ENCODE data around the gene TTLL11. TPM values are rescaled to one million over a fixed set of nuclear protein-coding genes. Genes with fewer than 3 reads are reported as not detected.

The TTLL11 gene
- polyA plus RNA-seq, 4 donors: 3.2 to 4.8 (median 3.9) TPM

DNA sequence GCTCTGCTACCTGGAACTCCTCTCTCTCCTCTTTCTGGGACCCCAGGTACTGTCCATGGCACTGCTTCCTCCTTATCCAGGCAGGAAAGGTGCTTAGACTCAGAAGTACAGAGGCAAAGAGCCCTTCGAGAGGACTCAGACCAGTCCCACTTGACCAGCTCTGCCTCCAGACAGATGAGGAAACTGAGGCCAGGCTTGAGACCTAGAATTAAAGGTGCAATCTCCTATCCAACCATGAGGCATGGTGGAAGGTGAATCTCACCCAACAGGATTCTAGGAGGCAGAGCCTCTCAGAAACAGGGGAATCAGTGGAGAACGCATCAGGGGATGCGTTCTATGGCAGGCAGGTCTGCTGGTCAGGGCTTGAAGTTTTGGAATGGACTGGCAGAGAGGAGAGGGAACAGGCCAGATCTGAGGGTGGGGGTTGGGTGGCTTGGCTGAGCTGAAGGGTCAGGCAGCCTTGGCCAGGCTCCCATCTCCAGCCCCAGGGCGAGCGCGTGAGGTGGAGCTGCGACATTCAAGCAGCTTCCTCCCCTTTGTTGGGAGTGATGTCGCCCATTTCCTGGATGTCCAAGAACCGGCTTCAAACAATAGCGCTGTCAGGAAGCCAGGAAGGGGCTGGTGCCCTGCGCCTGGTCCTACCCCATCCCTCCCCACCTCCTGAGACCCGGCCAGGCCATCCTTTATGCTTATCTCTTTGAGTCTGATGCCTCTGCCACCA lies 40.3 kb upstream of the TTLL11 start:
- FAIRE-seq: no peak

DNA sequence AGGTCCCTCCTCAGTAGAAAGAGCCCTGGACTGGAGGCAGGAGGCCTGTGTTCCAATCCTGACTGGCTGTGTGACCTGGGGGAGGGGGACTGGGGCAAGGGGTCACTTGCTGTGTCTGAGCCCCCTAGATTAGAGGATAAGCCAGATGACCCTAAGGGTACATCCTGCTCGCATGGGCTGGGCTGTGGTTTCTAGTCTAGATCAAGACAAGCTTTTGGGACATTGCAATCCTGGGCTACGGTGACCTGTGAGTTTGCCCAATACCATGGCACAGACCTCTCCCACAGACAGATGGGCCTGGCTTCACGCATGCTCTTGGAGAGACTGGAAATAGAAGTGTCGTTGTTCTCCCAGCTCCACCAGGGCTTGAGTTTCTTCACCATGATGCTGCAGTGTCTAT lies 39.4 kb upstream of the TTLL11 start:
- Histone ChIP-seq H3K36me3 (ENCODE audit: control insufficient read depth in 3 of 3, insufficient read depth in 2 of 3, low read depth in 1 of 3, low read length in 3 of 3) (no peaks in the 10 kb centered on the region), H3K4me1 (ENCODE audit: control insufficient read depth in 3 of 3, insufficient read depth in 2 of 3, low read depth in 1 of 3, low read length in 2 of 3) (no peaks in the 10 kb centered on the region), H3K27me3 (ENCODE audit: control insufficient read depth in 3 of 3, insufficient read depth in 3 of 3, low read length in 3 of 3) (peaks cover 0 to 41% (median 3%) of the 10 kb centered on the region in 3 donors), H3K9me3 (ENCODE audit: control insufficient read depth in 2 of 2, insufficient read depth in 1 of 2, low read depth in 1 of 2, low read length in 1 of 2) (no peaks in the 10 kb centered on the region), H3K27ac (ENCODE audit: low read depth in 1 of 3, low read length in 2 of 3) (no peak overlapping the region), H3K4me3 (ENCODE audit: low read depth in 1 of 3, low read length in 3 of 3) (no peak overlapping the region)
- no peak for FAIRE-seq
- 84 to 89% (median 86%) methylated on average over 4 of the region's 4 CpGs for WGBS, 3 donors
- no peak for DNase-seq

More for the DNA sequence above, 40.3 kb upstream of the TTLL11 start:
- WGBS, 3 donors: 72 to 87% (median 87%) methylated on average over 10 to 12 of the region's 12 CpGs
- no peaks in the 10 kb centered on the region for H3K4me1 ChIP-seq (ENCODE audit: control insufficient read depth in 3 of 3, insufficient read depth in 2 of 3, low read depth in 1 of 3, low read length in 2 of 3)
- DNase-seq: no peak
- no peak overlapping the region for H3K27ac ChIP-seq (ENCODE audit: low read depth in 1 of 3, low read length in 2 of 3)
- H3K27me3 ChIP-seq (ENCODE audit: control insufficient read depth in 3 of 3, insufficient read depth in 3 of 3, low read length in 3 of 3): peaks cover 0 to 34% (median 3%) of the 10 kb centered on the region in 3 donors
- no peaks in the 10 kb centered on the region for H3K9me3 ChIP-seq (ENCODE audit: control insufficient read depth in 2 of 2, insufficient read depth in 1 of 2, low read depth in 1 of 2, low read length in 1 of 2)
- no peaks in the 10 kb centered on the region for H3K36me3 ChIP-seq (ENCODE audit: control insufficient read depth in 3 of 3, insufficient read depth in 2 of 3, low read depth in 1 of 3, low read length in 3 of 3)
- H3K4me3 ChIP-seq (ENCODE audit: low read depth in 1 of 3, low read length in 3 of 3): no peak overlapping the region

GRCh38 chr9:122131401-122132001 lies 38.4 kb upstream of the TTLL11 start:
- Histone ChIP-seq H3K4me3 (ENCODE audit: low read depth in 1 of 3, low read length in 3 of 3) (no peak overlapping the region), H3K27ac (ENCODE audit: low read depth in 1 of 3, low read length in 2 of 3) (no peak overlapping the region), H3K36me3 (ENCODE audit: control insufficient read depth in 3 of 3, insufficient read depth in 2 of 3, low read depth in 1 of 3, low read length in 3 of 3) (no peaks in the 10 kb centered on the region), H3K4me1 (ENCODE audit: control insufficient read depth in 3 of 3, insufficient read depth in 2 of 3, low read depth in 1 of 3, low read length in 2 of 3) (peaks cover 0 to 3% (median 0%) of the 10 kb centered on the region in 3 donors), H3K9me3 (ENCODE audit: control insufficient read depth in 2 of 2, insufficient read depth in 1 of 2, low read depth in 1 of 2, low read length in 1 of 2) (no peaks in the 10 kb centered on the region), H3K27me3 (ENCODE audit: control insufficient read depth in 3 of 3, insufficient read depth in 3 of 3, low read length in 3 of 3) (peaks cover 0 to 52% (median 7%) of the 10 kb centered on the region in 3 donors)
- FAIRE-seq (no peak), DNase-seq (peak in 1 of 2 donors; percentile 17)
- 20 to 36% (median 22%) methylated on average over 21 of the region's 21 CpGs for WGBS, 3 donors

- Histone ChIP-seq H3K9me3 (ENCODE audit: control insufficient read depth in 2 of 2, insufficient read depth in 1 of 2, low read depth in 1 of 2, low read length in 1 of 2) (no peaks in the 10 kb centered on the region), H3K27me3 (ENCODE audit: control insufficient read depth in 3 of 3, insufficient read depth in 3 of 3, low read length in 3 of 3) (peaks cover 0 to 58% (median 9%) of the 10 kb centered on the region in 3 donors), H3K4me1 (ENCODE audit: control insufficient read depth in 3 of 3, insufficient read depth in 2 of 3, low read depth in 1 of 3, low read length in 2 of 3) (peaks cover 0 to 8% (median 0%) of the 10 kb centered on the region in 3 donors), H3K4me3 (ENCODE audit: low read depth in 1 of 3, low read length in 3 of 3) (no peak overlapping the region), H3K36me3 (ENCODE audit: control insufficient read depth in 3 of 3, insufficient read depth in 2 of 3, low read depth in 1 of 3, low read length in 3 of 3) (no peaks in the 10 kb centered on the region), H3K27ac (ENCODE audit: low read depth in 1 of 3, low read length in 2 of 3) (no peak overlapping the region)
- WGBS, 3 donors: 67 to 77% (median 74%) methylated on average over 4 of the region's 4 CpGs
- DNase-seq (no peak), FAIRE-seq (no peak)
Observed at GRCh38 chr9:122130837-122131236, 37.7 kb upstream of the TTLL11 start.

DNA sequence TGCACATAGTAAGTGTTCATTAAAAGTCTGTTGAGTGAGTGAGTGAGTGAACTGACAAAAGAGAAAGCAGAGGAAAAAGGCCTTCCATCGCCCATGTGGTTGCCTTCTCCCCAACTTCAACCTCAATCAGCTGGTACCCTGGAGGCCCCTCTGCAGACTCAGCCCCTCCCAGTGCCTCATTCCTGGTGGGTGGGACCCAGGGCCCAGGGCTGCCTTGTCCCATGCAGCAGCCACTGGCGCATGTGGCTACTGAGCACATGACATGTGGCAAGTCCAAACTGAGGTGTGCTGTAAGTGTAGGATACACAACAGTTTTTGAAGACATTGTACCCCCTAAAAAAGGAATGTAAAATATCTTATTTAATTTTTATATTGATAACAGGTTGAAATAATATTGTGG lies 36.9 kb upstream of the TTLL11 start:
- DNase-seq: no peak
- WGBS, 3 donors: 85 to 93% (median 87%) methylated on average over 2 of the region's 2 CpGs
- H3K27me3 ChIP-seq (ENCODE audit: control insufficient read depth in 3 of 3, insufficient read depth in 3 of 3, low read length in 3 of 3): peaks cover 0 to 67% (median 13%) of the 10 kb centered on the region in 3 donors
- H3K4me1 ChIP-seq (ENCODE audit: control insufficient read depth in 3 of 3, insufficient read depth in 2 of 3, low read depth in 1 of 3, low read length in 2 of 3): peaks cover 0 to 8% (median 0%) of the 10 kb centered on the region in 3 donors
- FAIRE-seq: no peak
- H3K9me3 ChIP-seq (ENCODE audit: control insufficient read depth in 2 of 2, insufficient read depth in 1 of 2, low read depth in 1 of 2, low read length in 1 of 2): no peaks in the 10 kb centered on the region
- H3K36me3 ChIP-seq (ENCODE audit: control insufficient read depth in 3 of 3, insufficient read depth in 2 of 3, low read depth in 1 of 3, low read length in 3 of 3): no peaks in the 10 kb centered on the region
- H3K4me3 ChIP-seq (ENCODE audit: low read depth in 1 of 3, low read length in 3 of 3): no peak overlapping the region
- H3K27ac ChIP-seq (ENCODE audit: low read depth in 1 of 3, low read length in 2 of 3): no peak overlapping the region

DNA sequence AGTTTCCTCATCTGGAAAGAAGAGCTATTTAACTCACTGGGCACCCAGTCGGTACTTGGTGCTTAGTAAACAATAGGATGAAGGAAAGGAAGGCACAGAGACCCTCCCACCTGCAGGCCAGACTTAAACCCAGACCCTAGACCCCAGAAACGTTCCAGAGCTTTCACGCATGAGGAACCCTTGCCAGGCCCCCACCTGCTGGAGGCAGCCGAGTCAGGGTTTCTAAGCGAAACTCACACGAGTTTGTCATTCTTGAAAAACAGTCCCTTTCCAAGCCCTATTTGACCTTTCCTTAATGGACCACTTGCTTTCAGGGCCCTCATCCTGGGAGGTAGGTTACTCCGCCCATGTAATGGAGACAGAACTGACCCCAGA lies 35.8 kb upstream of the TTLL11 start:
- H3K27me3 ChIP-seq (ENCODE audit: control insufficient read depth in 3 of 3, insufficient read depth in 3 of 3, low read length in 3 of 3): peaks cover 0 to 77% (median 13%) of the 10 kb centered on the region in 3 donors
- peaks cover 0 to 8% (median 0%) of the 10 kb centered on the region in 3 donors for H3K4me1 ChIP-seq (ENCODE audit: control insufficient read depth in 3 of 3, insufficient read depth in 2 of 3, low read depth in 1 of 3, low read length in 2 of 3)
- H3K36me3 ChIP-seq (ENCODE audit: control insufficient read depth in 3 of 3, insufficient read depth in 2 of 3, low read depth in 1 of 3, low read length in 3 of 3): no peaks in the 10 kb centered on the region
- H3K27ac ChIP-seq (ENCODE audit: low read depth in 1 of 3, low read length in 2 of 3): no peak overlapping the region
- 82 to 88% (median 84%) methylated on average over 7 of the region's 7 CpGs for WGBS, 3 donors
- no peak for FAIRE-seq
- no peak overlapping the region for H3K4me3 ChIP-seq (ENCODE audit: low read depth in 1 of 3, low read length in 3 of 3)
- no peak for DNase-seq
- H3K9me3 ChIP-seq (ENCODE audit: control insufficient read depth in 2 of 2, insufficient read depth in 1 of 2, low read depth in 1 of 2, low read length in 1 of 2): no peaks in the 10 kb centered on the region

- FAIRE-seq (no peak), DNase-seq (no peak)
- WGBS, 3 donors: 75 to 81% (median 78%) methylated on average over 20 to 24 of the region's 24 CpGs
- Histone ChIP-seq H3K27me3 (ENCODE audit: control insufficient read depth in 3 of 3, insufficient read depth in 3 of 3, low read length in 3 of 3) (peaks cover 0 to 77% (median 13%) of the 10 kb centered on the region in 3 donors), H3K4me3 (ENCODE audit: low read depth in 1 of 3, low read length in 3 of 3) (no peak overlapping the region), H3K36me3 (ENCODE audit: control insufficient read depth in 3 of 3, insufficient read depth in 2 of 3, low read depth in 1 of 3, low read length in 3 of 3) (no peaks in the 10 kb centered on the region), H3K27ac (ENCODE audit: low read depth in 1 of 3, low read length in 2 of 3) (no peak overlapping the region), H3K9me3 (ENCODE audit: control insufficient read depth in 2 of 2, insufficient read depth in 1 of 2, low read depth in 1 of 2, low read length in 1 of 2) (no peaks in the 10 kb centered on the region), H3K4me1 (ENCODE audit: control insufficient read depth in 3 of 3, insufficient read depth in 2 of 3, low read depth in 1 of 3, low read length in 2 of 3) (peaks cover 0 to 8% (median 0%) of the 10 kb centered on the region in 3 donors)
Observed at GRCh38 chr9:122128007-122128968, 35.2 kb upstream of the TTLL11 start.

DNA sequence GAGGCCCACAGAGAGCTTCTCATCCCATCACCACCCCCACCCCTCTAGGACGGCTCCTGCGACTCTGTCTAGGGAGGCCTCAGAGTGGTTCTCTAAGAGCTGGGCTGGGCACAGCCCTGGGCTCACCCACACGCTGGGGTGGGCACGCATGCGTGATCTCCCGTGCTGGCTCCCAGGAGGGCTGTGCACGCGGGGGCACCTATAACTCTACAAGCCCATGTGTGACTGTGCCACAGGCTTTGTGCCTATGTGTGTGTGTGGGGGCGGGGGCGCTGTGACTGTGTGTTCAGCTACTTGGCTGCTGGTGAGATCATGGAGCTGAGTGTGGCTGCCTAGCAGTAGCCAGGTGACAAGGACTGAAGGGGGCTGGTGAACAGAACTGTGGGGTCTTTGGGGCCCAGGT lies 34.3 kb upstream of the TTLL11 start:
- no peak overlapping the region for H3K27ac ChIP-seq (ENCODE audit: low read depth in 1 of 3, low read length in 2 of 3)
- DNase-seq: no peak
- H3K27me3 ChIP-seq (ENCODE audit: control insufficient read depth in 3 of 3, insufficient read depth in 3 of 3, low read length in 3 of 3): peaks cover 0 to 74% (median 13%) of the 10 kb centered on the region in 3 donors
- no peak overlapping the region for H3K4me3 ChIP-seq (ENCODE audit: low read depth in 1 of 3, low read length in 3 of 3)
- no peaks in the 10 kb centered on the region for H3K9me3 ChIP-seq (ENCODE audit: control insufficient read depth in 2 of 2, insufficient read depth in 1 of 2, low read depth in 1 of 2, low read length in 1 of 2)
- FAIRE-seq: no peak
- peaks cover 0 to 8% (median 0%) of the 10 kb centered on the region in 3 donors for H3K4me1 ChIP-seq (ENCODE audit: control insufficient read depth in 3 of 3, insufficient read depth in 2 of 3, low read depth in 1 of 3, low read length in 2 of 3)
- 73 to 74% (median 73%) methylated on average over 10 of the region's 10 CpGs for WGBS, 3 donors
- no peaks in the 10 kb centered on the region for H3K36me3 ChIP-seq (ENCODE audit: control insufficient read depth in 3 of 3, insufficient read depth in 2 of 3, low read depth in 1 of 3, low read length in 3 of 3)
